DMS153 treated with DMSO at 0.1 percent for 48 hours (cell line): Measurements from ENCODE around the gene BRAT1.

Experiments used
- DNase-seq: peaks from one replicate; lab custom pipeline; 2025; ENCODE audit not compliant: unreplicated experiment; lab: John Stamatoyannopoulos, UW

Gene BRAT1

GRCh38 chr7:2500701-2501100 is 54.6 kb downstream of the BRAT1 start:
- no peak for DNase-seq

- no peak for DNase-seq
These were observed 55.4 kb downstream of the BRAT1 start for GRCh38 chr7:2499719-2500430.

GRCh38 chr7:2499181-2499580 is 56.1 kb downstream of the BRAT1 start:
- DNase-seq, result no peak

GRCh38 chr7:2498708-2499107 is 56.6 kb downstream of the BRAT1 start:
- no peak for DNase-seq

GRCh38 chr7:2497500-2498336 is 57.6 kb downstream of the BRAT1 start:
- no peak for DNase-seq

GRCh38 chr7:2497065-2497464 is 58.3 kb downstream of the BRAT1 start:
- DNase-seq, result no peak

DNA sequence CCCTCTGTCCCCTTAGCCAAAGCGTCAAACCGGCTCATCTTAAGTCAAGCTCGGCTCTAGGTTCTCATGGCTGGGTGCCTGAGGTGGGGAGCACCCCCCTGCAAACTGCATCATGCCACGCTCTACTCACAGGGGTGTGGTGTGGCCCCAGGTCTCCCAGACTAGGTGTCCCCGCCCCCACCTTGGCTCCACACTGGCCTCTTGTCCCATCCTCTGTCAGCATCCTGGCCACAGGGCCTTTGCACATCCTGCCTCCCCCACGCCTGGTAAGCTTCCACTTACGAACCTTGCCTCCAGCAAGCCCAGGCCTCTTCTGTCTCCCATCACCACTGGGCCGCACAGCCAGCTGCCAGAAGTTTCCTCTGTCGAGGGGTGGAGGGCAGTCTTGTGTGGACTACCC is 58.9 kb downstream of the BRAT1 start:
- no peak for DNase-seq

DNA sequence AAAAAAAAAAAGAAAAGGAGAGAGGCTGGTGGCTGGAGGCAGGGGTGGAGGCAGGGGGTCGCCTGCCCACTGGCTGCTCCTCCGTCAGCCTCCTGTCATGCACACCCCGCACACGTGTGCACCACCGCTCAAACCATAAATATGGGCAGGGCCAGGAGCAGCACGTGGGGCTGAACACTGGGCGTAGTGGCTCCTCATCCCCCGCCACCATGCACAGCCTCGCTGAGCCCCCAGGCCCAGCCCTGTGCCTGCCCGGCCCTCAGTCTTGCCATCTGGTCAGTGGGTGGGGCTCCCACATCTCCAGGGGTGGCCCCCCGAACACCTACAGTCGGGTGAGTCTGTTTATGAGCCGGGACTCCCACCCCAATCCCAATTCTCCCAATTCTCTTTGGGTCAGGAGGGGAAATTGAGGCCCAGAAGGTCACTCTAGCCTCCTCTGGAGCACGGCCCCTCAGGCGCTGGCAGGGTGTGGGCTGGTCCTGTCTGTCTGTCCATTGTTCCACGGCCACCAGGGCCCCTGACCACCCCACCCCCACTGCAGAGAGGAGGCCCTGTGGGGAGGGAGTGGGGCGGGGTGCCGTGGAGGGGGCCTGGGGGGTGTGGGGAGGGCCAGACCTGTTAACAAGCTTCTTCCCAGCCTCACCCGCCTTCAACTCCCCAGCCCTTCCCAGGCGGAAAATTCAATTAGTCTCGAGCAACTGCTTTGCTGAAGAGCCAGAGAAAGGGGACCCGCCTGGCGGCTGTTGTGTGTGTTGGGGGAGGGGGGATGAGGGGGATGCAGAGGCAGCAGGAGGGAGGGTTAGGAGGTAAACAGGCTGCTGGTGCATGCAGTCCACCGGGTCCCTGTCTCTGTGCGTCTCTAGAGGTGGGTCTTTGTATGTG is 59.7 kb downstream of the BRAT1 start:
- no peak for DNase-seq

GRCh38 chr7:2494191-2495130 is 60.9 kb downstream of the BRAT1 start:
- DNase-seq, result no peak

DNA sequence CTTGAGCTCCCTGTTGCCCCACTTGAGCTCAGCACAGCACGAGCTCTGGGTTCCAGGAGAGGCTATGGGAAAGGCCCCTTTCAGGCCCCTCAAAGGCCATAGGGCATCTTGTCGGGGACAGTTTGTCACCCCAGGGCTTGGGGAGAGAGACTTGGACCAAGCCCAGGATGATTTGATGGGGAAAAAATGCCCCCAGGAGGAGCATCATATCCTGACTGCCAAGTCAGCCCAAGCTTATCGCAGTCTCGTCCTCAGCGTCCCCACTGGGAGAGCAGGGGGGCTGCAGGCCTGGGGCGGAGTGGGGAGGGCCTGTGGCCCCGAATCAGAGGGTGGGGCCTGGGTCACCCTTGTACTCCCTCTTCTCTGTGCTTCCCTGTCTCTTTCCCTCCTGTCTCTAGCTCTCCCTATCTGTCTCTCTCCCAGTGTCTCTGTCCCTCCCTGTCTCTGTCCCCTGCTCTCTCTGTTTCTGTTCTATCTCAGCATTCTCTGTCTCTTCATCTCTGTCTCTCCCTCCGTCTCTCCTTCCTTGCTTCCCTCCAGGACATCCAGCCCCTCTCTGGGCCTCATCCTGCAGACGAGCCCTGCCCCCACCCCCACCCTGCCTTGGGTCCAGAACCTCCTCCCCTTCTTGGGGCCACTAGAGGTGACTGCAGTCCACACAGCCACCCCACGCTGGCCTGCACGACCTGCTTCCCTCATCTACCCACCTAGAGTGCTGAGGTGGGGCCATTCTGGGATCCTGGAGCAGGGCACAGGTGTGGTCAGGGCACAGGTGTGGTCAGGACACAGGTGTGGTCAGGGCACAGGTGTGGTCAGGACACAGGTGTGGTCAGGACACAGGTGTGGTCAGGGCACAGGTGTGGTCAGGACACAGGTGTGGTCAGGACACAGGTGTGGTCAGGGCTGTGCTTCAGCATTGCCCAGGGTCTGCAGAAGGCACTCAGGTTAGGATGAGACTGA is 61.8 kb downstream of the BRAT1 start:
- DNase-seq, result no peak

- DNase-seq, result no peak
These were observed 63.3 kb downstream of the BRAT1 start for GRCh38 chr7:2492038-2492437.

- DNase-seq, result no peak
These were observed 65.1 kb downstream of the BRAT1 start for GRCh38 chr7:2490181-2490651.

GRCh38 chr7:2488681-2489080 is 66.6 kb downstream of the BRAT1 start:
- DNase-seq, result no peak

- no peak for DNase-seq
These were observed 67.1 kb downstream of the BRAT1 start for GRCh38 chr7:2488272-2488645.
